ENCODE data around the gene RPS3A. TPM values are rescaled to one million over a fixed set of nuclear protein-coding genes. Genes with fewer than 3 reads are reported as not detected.

The RPS3A gene
- total RNA-seq, 1 donor from 2014 or later: 1,406 TPM

GRCh38 chr4:151097759-151098158 lies 1.7 kb upstream of the RPS3A start:
- DNase-seq (no peak), ATAC-seq (no peak)
- TF ChIP-seq, protein P1, sequence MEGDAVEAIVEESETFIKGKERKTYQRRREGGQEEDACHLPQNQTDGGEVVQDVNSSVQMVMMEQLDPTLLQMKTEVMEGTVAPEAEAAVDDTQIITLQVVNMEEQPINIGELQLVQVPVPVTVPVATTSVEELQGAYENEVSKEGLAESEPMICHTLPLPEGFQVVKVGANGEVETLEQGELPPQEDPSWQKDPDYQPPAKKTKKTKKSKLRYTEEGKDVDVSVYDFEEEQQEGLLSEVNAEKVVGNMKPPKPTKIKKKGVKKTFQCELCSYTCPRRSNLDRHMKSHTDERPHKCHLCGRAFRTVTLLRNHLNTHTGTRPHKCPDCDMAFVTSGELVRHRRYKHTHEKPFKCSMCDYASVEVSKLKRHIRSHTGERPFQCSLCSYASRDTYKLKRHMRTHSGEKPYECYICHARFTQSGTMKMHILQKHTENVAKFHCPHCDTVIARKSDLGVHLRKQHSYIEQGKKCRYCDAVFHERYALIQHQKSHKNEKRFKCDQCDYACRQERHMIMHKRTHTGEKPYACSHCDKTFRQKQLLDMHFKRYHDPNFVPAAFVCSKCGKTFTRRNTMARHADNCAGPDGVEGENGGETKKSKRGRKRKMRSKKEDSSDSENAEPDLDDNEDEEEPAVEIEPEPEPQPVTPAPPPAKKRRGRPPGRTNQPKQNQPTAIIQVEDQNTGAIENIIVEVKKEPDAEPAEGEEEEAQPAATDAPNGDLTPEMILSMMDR (IDR thresholded peaks at IDR 0.05): no peak
- H3K27me3 ChIP-seq: no peaks in the 10 kb centered on the region
- H3K36me3 ChIP-seq: peaks cover 25% of the 10 kb centered on the region
- intact Hi-C loops (cut with DNase I): no loop called here
- no peak overlapping the region for H3K4me3 ChIP-seq
- H3K27ac ChIP-seq: no peak overlapping the region
- H3K9me3 ChIP-seq: no peaks in the 10 kb centered on the region
- peaks cover 20% of the 10 kb centered on the region for H3K4me1 ChIP-seq

DNA sequence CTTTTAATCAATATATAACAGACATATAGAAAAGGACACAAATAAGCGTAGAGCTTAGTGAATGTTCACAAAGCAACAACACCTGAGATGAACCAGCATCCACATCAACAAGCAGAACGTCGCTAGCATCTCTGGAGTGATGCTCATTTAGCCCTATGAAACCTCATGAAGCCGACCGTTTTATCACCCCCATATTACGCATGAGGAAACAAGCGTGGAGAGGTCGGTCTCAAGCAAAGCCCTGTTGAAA lies 524 bp upstream of the RPS3A start:
- intact Hi-C loops (cut with DNase I): no loop called here
- ATAC-seq (no peak), DNase-seq (no peak)
- Histone ChIP-seq H3K4me3 (peak overlapping the region; percentile 94), H3K4me1 (peaks cover 24% of the 10 kb centered on the region), H3K27ac (peak overlapping the region; percentile 94), H3K36me3 (peaks cover 36% of the 10 kb centered on the region), H3K27me3 (no peaks in the 10 kb centered on the region), H3K9me3 (no peaks in the 10 kb centered on the region)
- TF ChIP-seq, protein P1 (IDR thresholded peaks at IDR 0.05): no peak

DNA sequence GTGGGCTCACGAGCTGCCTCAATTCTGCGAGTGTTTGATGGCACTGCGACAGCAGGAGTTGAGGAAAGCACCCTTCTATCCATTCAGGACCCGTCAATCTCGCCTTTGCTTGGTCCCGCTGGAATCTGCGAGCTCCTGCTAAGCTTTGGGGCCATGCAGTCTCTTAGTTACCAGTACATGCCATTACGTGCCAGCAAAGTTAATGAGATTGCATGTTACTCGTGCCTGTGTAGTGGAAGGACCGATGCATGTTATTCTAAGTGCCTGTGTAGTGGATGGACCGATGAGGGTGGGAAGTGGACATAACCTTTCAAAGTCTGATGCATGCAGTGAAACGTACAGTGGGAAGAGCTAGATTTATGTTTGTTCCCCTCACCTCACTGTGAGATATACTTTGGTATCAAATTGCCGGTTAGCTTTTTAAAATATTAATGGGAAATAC lies 569 bp downstream of the RPS3A start:
- Histone ChIP-seq H3K27ac (peak overlapping the region; percentile 94), H3K27me3 (no peaks in the 10 kb centered on the region), H3K4me3 (peak overlapping the region; percentile 94), H3K4me1 (peaks cover 24% of the 10 kb centered on the region), H3K36me3 (peaks cover 47% of the 10 kb centered on the region), H3K9me3 (no peaks in the 10 kb centered on the region)
- ATAC-seq (peak; percentile 16), DNase-seq (no peak)
- TF ChIP-seq, protein P1 (IDR thresholded peaks at IDR 0.05): no peak
- intact Hi-C loops (cut with DNase I): no loop called here

DNA sequence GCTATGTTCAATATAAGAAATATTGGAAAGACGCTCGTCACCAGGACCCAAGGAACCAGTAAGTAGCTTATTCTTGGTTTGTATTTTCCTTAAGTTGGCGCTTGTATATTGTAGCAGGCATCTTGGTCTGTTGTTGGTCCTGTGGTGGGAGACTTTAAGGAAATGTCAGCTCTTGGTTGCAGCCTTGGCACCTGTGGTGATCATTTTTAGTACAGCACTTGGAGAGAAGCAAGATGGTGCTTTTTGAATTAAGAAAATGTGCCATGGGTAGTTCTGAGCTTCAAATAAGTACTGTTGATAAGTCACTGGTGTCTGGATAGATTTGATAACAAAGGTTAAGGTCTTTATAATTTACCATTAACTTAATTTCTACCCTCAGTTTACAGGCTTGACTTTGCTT lies 1.1 kb downstream of the RPS3A start:
- Histone ChIP-seq H3K27ac (peak overlapping the region; percentile 94), H3K9me3 (no peaks in the 10 kb centered on the region), H3K4me1 (peaks cover 24% of the 10 kb centered on the region), H3K36me3 (peaks cover 53% of the 10 kb centered on the region), H3K27me3 (no peaks in the 10 kb centered on the region), H3K4me3 (peak overlapping the region; percentile 94)
- TF ChIP-seq, protein P1 (IDR thresholded peaks at IDR 0.05): no peak
- ATAC-seq: no peak
- no peak for DNase-seq
- intact Hi-C loops (cut with DNase I): no loop called here

GRCh38 chr4:151103758-151104157 lies 4.3 kb downstream of the RPS3A start:
- TF ChIP-seq, protein P1 (IDR thresholded peaks at IDR 0.05): no peak
- ATAC-seq: no peak
- peaks cover 79% of the 10 kb centered on the region for H3K36me3 ChIP-seq

DNA sequence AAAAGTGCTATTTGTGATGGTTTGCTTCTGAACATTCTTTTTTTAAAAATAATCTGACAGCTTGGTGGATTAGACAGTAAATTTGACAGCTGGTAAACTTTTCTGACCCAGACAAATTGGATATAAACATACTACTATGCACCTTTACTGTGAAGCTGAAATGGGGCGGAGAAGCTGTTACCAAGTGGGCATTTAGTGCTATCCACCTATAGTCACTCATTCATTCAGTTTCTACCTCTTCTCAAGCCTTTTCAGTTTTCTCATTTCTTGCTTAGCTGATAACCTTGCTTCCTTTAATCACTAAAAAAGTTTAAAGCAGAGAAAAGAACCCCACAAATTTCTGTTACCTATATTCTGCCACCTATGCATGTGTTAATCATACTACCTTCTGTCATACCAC lies 5.2 kb downstream of the RPS3A start:
- ATAC-seq: no peak
- TF ChIP-seq, protein P1 (IDR thresholded peaks at IDR 0.05): no peak
- H3K4me1 ChIP-seq: peaks cover 17% of the 10 kb centered on the region
- no peak overlapping the region for H3K4me3 ChIP-seq
- no peaks in the 10 kb centered on the region for H3K9me3 ChIP-seq
- intact Hi-C loops (cut with DNase I): no loop called here
- H3K36me3 ChIP-seq: peaks cover 79% of the 10 kb centered on the region
- H3K27ac ChIP-seq: no peak overlapping the region
- H3K27me3 ChIP-seq: no peaks in the 10 kb centered on the region
- no peak for DNase-seq

More at GRCh38 chr4:151103758-151104157, 4.3 kb downstream of the RPS3A start:
- DNase-seq: no peak
- Histone ChIP-seq H3K27me3 (no peaks in the 10 kb centered on the region), H3K4me1 (peaks cover 22% of the 10 kb centered on the region), H3K9me3 (no peaks in the 10 kb centered on the region), H3K27ac (no peak overlapping the region), H3K4me3 (no peak overlapping the region)
- intact Hi-C loops (cut with DNase I): no loop called here
